Measurements from ENCODE around the gene CCDC85B. TPM values are rescaled to one million over a fixed set of nuclear protein-coding genes. Genes with fewer than 3 reads are reported as not detected.
A peak's percentile ranks its signal among the peaks of the same experiment; 100 is the strongest.

CCDC85B gene
- total and polyA plus RNA-seq, 2 of the 8 experiments (the other 6 are each of a cell fraction or from before 2014, with no cell fraction given), result 19.8 to 30.8 TPM

- TF ChIP-seq NANOG (IDR thresholded peaks at IDR 0.05; ENCODE audit: insufficient read depth, low read depth, low read length, poor library complexity, severe bottlenecking) (no peak), SRF (IDR thresholded peaks at IDR 0.05; ENCODE audit: low read depth, low read length) (peak; percentile 32; the same call in 1 of the 2 replicates), CEBPB (IDR thresholded peaks at IDR 0.05; ENCODE audit: low read depth, low read length) (no peak), FOSL1 (IDR thresholded peaks at IDR 0.05; ENCODE audit: insufficient read depth, low read depth, low read length) (no peak), USF2 (IDR thresholded peaks at IDR 0.05; ENCODE audit: low read length) (no peak), TAF1 (IDR thresholded peaks at IDR 0.05; ENCODE audit: low read depth, low read length) (no peak), POLR2AphosphoS5 (IDR thresholded peaks at IDR 0.05; ENCODE audit: low read depth, low read length) (0 out of 2 replicates have a peak, but pooled peaks have one; percentile 24), BRCA1 (IDR thresholded peaks at IDR 0.05; ENCODE audit: low read depth, low read length) (no peak), EZH2 (IDR thresholded peaks at IDR 0.05; ENCODE audit: low read depth, low read length, severe bottlenecking) (no peak)
- TF ChIP-seq, protein P1, sequence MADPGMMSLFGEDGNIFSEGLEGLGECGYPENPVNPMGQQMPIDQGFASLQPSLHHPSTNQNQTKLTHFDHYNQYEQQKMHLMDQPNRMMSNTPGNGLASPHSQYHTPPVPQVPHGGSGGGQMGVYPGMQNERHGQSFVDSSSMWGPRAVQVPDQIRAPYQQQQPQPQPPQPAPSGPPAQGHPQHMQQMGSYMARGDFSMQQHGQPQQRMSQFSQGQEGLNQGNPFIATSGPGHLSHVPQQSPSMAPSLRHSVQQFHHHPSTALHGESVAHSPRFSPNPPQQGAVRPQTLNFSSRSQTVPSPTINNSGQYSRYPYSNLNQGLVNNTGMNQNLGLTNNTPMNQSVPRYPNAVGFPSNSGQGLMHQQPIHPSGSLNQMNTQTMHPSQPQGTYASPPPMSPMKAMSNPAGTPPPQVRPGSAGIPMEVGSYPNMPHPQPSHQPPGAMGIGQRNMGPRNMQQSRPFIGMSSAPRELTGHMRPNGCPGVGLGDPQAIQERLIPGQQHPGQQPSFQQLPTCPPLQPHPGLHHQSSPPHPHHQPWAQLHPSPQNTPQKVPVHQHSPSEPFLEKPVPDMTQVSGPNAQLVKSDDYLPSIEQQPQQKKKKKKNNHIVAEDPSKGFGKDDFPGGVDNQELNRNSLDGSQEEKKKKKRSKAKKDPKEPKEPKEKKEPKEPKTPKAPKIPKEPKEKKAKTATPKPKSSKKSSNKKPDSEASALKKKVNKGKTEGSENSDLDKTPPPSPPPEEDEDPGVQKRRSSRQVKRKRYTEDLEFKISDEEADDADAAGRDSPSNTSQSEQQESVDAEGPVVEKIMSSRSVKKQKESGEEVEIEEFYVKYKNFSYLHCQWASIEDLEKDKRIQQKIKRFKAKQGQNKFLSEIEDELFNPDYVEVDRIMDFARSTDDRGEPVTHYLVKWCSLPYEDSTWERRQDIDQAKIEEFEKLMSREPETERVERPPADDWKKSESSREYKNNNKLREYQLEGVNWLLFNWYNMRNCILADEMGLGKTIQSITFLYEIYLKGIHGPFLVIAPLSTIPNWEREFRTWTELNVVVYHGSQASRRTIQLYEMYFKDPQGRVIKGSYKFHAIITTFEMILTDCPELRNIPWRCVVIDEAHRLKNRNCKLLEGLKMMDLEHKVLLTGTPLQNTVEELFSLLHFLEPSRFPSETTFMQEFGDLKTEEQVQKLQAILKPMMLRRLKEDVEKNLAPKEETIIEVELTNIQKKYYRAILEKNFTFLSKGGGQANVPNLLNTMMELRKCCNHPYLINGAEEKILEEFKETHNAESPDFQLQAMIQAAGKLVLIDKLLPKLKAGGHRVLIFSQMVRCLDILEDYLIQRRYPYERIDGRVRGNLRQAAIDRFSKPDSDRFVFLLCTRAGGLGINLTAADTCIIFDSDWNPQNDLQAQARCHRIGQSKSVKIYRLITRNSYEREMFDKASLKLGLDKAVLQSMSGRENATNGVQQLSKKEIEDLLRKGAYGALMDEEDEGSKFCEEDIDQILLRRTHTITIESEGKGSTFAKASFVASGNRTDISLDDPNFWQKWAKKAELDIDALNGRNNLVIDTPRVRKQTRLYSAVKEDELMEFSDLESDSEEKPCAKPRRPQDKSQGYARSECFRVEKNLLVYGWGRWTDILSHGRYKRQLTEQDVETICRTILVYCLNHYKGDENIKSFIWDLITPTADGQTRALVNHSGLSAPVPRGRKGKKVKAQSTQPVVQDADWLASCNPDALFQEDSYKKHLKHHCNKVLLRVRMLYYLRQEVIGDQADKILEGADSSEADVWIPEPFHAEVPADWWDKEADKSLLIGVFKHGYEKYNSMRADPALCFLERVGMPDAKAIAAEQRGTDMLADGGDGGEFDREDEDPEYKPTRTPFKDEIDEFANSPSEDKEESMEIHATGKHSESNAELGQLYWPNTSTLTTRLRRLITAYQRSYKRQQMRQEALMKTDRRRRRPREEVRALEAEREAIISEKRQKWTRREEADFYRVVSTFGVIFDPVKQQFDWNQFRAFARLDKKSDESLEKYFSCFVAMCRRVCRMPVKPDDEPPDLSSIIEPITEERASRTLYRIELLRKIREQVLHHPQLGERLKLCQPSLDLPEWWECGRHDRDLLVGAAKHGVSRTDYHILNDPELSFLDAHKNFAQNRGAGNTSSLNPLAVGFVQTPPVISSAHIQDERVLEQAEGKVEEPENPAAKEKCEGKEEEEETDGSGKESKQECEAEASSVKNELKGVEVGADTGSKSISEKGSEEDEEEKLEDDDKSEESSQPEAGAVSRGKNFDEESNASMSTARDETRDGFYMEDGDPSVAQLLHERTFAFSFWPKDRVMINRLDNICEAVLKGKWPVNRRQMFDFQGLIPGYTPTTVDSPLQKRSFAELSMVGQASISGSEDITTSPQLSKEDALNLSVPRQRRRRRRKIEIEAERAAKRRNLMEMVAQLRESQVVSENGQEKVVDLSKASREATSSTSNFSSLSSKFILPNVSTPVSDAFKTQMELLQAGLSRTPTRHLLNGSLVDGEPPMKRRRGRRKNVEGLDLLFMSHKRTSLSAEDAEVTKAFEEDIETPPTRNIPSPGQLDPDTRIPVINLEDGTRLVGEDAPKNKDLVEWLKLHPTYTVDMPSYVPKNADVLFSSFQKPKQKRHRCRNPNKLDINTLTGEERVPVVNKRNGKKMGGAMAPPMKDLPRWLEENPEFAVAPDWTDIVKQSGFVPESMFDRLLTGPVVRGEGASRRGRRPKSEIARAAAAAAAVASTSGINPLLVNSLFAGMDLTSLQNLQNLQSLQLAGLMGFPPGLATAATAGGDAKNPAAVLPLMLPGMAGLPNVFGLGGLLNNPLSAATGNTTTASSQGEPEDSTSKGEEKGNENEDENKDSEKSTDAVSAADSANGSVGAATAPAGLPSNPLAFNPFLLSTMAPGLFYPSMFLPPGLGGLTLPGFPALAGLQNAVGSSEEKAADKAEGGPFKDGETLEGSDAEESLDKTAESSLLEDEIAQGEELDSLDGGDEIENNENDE (IDR thresholded peaks at IDR 0.05; ENCODE audit: insufficient replicate concordance, low read length), result no peak
Observed at GRCh38 chr11:65884716-65885092, 5.8 kb upstream of the CCDC85B start (continued).

Measured in H1 (cell line).